ENCODE measurements around the gene FUT8. TPM values are rescaled to one million over a fixed set of nuclear protein-coding genes. Genes with fewer than 3 reads are reported as not detected.

The FUT8 gene
- total RNA-seq (2022) (85.7 and 129 TPM in 2 replicates), Bru-seq, nascent RNA (percentile 90 among the genes with signal in this experiment), BruChase-seq, experiment 1, labeled RNA remaining after a 6-hour chase (percentile 80 among the genes with signal in this experiment), BruChase-seq, experiment 2, labeled RNA remaining after a 2-hour chase (percentile 81 among the genes with signal in this experiment)
- long read RNA-seq, full-length matches to known transcripts: 6 of 30 reads
- long read RNA-seq, partial matches to known transcripts: 5 of 30 reads
- long read RNA-seq, other reads (novel, unspliced or antisense): 19 of 30 reads

GRCh38 chr14:65412032-65412846, at the start of gene FUT8:
Gene FUT8 (plus strand): TSS chr14:65412730. CDS start chr14:65561564, 148,834 bp downstream.
- intact Hi-C loops (cut with micrococcal nuclease; ENCODE audit: unreplicated experiment): loop anchor here (2.0 kb wide), 1 partner anchor 121 kb away; no protein-coding TSS in a partner anchor
- DNase-seq: peak; percentile 98
- peak within 1 kb of the TSS; percentile 79 for H3K4me3 Mint-ChIP-seq (ENCODE audit: low read depth, unreplicated experiment)
- no peaks in the 10 kb centered on the region for H3K9me3 Mint-ChIP-seq (ENCODE audit: low read depth, unreplicated experiment)
- CTCF ChIA-PET: interaction anchor here (0.7 to 1.9 kb wide), 16 partner anchors 32 to 421 kb away, joined by 3 to 13 read pairs (median 4); no protein-coding TSS in a partner anchor
- H3K36me3 Mint-ChIP-seq (ENCODE audit: insufficient read depth, unreplicated experiment): peaks cover 36% of the 10 kb centered on the region
- H3K4me1 Mint-ChIP-seq (ENCODE audit: low read depth, unreplicated experiment): peaks cover 8% of the 10 kb centered on the region
- TF ChIP-seq CTCF (IDR thresholded peaks at IDR 0.05; ENCODE audit: unreplicated experiment): peak; percentile 11
- H3K27ac Mint-ChIP-seq (ENCODE audit: unreplicated experiment): peak within 1 kb of the TSS; percentile 78
- H3K27me3 Mint-ChIP-seq (ENCODE audit: unreplicated experiment): no peaks in the 10 kb centered on the region
- TSS peak; percentile 73 for BruUV-seq (replicated peaks)

- CTCF ChIA-PET: interaction anchor here (0.6 kb wide), 1 partner anchor 168 kb away, joined by 4 read pairs; no protein-coding TSS in a partner anchor
Observed at GRCh38 chr14:65366802-65367565, 45.5 kb upstream of the FUT8 start.

GRCh38 chr14:65369560-65369959, 43.0 kb upstream of the FUT8 start:
- Mint-ChIP-seq H3K9me3 (ENCODE audit: low read depth, unreplicated experiment) (no peaks in the 10 kb centered on the region), H3K36me3 (ENCODE audit: insufficient read depth, unreplicated experiment) (no peaks in the 10 kb centered on the region), H3K4me1 (ENCODE audit: low read depth, unreplicated experiment) (peaks cover 17% of the 10 kb centered on the region), H3K27me3 (ENCODE audit: unreplicated experiment) (no peaks in the 10 kb centered on the region), H3K27ac (ENCODE audit: unreplicated experiment) (no peak overlapping the region), H3K4me3 (ENCODE audit: low read depth, unreplicated experiment) (no peak overlapping the region)
- CTCF ChIA-PET: no interaction called here
- no peak for DNase-seq
- BruUV-seq (replicated peaks): no TSS peak
- TF ChIP-seq CTCF (IDR thresholded peaks at IDR 0.05; ENCODE audit: unreplicated experiment): no peak
- intact Hi-C loops (cut with micrococcal nuclease; ENCODE audit: unreplicated experiment): no loop called here

More at GRCh38 chr14:65366802-65367565, 45.5 kb upstream of the FUT8 start:
- DNase-seq: no peak
- no peak for TF ChIP-seq CTCF (IDR thresholded peaks at IDR 0.05; ENCODE audit: unreplicated experiment)
- H3K36me3 Mint-ChIP-seq (ENCODE audit: insufficient read depth, unreplicated experiment): no peaks in the 10 kb centered on the region
- H3K4me1 Mint-ChIP-seq (ENCODE audit: low read depth, unreplicated experiment): peaks cover 4% of the 10 kb centered on the region
- H3K27ac Mint-ChIP-seq (ENCODE audit: unreplicated experiment): no peak overlapping the region
- intact Hi-C loops (cut with micrococcal nuclease; ENCODE audit: unreplicated experiment): no loop called here
- H3K9me3 Mint-ChIP-seq (ENCODE audit: low read depth, unreplicated experiment): no peaks in the 10 kb centered on the region
- no TSS peak for BruUV-seq (replicated peaks)
- H3K27me3 Mint-ChIP-seq (ENCODE audit: unreplicated experiment): no peaks in the 10 kb centered on the region
- H3K4me3 Mint-ChIP-seq (ENCODE audit: low read depth, unreplicated experiment): no peak overlapping the region

GRCh38 chr14:65370801-65371248, 41.7 kb upstream of the FUT8 start:
- no peak for DNase-seq
- no peak for TF ChIP-seq CTCF (IDR thresholded peaks at IDR 0.05; ENCODE audit: unreplicated experiment)
- no peak overlapping the region for H3K4me3 Mint-ChIP-seq (ENCODE audit: low read depth, unreplicated experiment)
- intact Hi-C loops (cut with micrococcal nuclease; ENCODE audit: unreplicated experiment): no loop called here
- no peak overlapping the region for H3K27ac Mint-ChIP-seq (ENCODE audit: unreplicated experiment)
- H3K27me3 Mint-ChIP-seq (ENCODE audit: unreplicated experiment): no peaks in the 10 kb centered on the region
- no peaks in the 10 kb centered on the region for H3K36me3 Mint-ChIP-seq (ENCODE audit: insufficient read depth, unreplicated experiment)
- H3K9me3 Mint-ChIP-seq (ENCODE audit: low read depth, unreplicated experiment): no peaks in the 10 kb centered on the region
- no TSS peak for BruUV-seq (replicated peaks)
- CTCF ChIA-PET: no interaction called here
- H3K4me1 Mint-ChIP-seq (ENCODE audit: low read depth, unreplicated experiment): peaks cover 17% of the 10 kb centered on the region

Data from Calu3 (cell line).